NCI-H526 (cell line): ENCODE data around the gene MRPL38.

Source experiments
- DNase-seq, 2 experiments: peaks; one replicate each; lab custom pipeline; 2025; lab: John Stamatoyannopoulos, UW

MRPL38 gene

GRCh38 chr17:75904749-75905521 is at the start of gene MRPL38:
Gene MRPL38, minus strand, starts transcription at chr17:75904884. Its CDS starts 9 bp downstream, at chr17:75904875.
- peak; percentile 91 to 98 for DNase-seq

GRCh38 chr17:75950855-75951554 is 46.3 kb upstream of the MRPL38 start:
- DNase-seq: no peak

- DNase-seq: no peak
These were observed 45.7 kb upstream of the MRPL38 start for GRCh38 chr17:75950421-75950820.

GRCh38 chr17:75945211-75945610 is 40.5 kb upstream of the MRPL38 start:
- DNase-seq: no peak

- no peak for DNase-seq
These were observed 38.8 kb upstream of the MRPL38 start for GRCh38 chr17:75943491-75943890.

GRCh38 chr17:75942473-75942872 is 37.8 kb upstream of the MRPL38 start:
- DNase-seq: no peak

- DNase-seq: no peak
These were observed 36.7 kb upstream of the MRPL38 start for GRCh38 chr17:75941442-75941819.

DNA sequence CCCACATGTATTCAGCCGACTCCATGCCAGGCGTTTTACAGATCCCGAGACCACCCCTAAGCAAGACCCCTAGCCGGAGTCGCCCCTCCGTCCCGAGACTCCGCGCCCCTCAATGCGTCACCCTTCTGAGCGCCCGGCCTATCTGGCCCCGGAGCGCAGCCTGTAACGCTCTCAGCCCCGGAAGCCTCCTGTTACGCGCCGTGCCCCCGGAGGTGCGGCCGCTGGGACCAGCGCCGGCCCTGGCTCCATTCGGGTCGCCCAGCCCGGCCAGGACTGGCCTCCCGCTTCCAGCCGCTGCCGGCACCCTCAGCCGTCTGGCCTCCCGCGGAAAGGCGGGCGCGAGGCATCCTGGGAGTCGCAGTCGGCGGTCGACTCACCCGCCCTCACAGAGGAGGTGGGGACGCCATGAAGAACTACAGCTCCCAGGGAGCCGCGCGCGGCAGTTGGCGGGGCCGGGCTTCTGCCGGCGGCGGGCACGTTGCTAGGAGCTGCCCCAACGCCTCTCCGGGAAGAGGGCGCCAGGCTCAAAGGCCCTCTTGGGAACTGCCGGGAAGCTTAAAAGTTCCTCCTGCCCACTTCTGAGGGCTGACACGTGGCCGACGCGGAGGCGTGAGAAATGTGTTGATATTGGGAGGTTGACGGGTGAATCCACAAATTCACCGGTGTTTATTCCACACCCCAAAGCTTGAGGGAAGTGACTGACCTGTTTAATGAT is 36.2 kb upstream of the MRPL38 start, which contains the start of gene FBF1:
FBF1 (minus strand) TSS at position 316 of the 715 bp plus-strand sequence. CDS start 2,893 bp downstream, outside the sequence.
- DNase-seq: peak; percentile 87 to 98

GRCh38 chr17:75937652-75938051 is 33.0 kb upstream of the MRPL38 start:
- DNase-seq: no peak

DNA sequence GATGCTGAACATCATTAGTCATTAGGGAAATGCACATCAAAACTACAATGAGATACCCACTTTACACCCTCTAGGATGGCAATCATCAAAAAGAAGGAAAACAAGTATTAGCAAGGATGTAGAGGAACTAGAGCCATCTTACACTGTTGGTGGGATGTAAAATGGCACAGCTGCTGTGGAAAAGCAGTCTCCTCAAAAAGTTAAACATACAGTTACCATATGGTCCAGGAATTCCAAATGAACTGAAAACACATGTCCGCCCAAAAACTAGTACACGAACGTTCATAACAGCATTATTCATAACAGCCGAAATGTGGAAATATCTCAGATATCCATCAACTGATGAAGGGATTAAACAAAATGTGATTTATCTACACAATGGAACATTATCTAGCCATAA is 29.1 kb upstream of the MRPL38 start:
- DNase-seq: no peak

DNA sequence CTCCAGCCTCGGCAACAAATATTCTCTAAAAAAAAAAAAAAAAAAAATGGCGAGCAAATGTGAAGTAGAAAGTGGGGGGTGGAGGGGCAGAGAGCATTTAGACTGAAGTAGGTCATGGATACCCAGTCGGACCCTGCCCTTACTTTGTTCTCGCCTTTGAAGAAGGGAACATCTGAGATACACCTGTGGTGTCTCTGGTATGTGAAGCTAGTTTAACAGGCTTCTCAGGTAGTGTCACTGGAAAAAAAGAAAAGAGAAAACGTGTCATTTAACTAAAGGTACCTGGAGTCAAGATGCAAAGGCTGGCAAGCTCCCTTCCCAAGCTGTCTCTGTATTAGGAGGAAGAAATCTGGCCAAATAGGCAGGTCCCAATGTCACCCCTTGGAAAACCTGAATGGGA is 28.2 kb upstream of the MRPL38 start:
- no peak for DNase-seq

DNA sequence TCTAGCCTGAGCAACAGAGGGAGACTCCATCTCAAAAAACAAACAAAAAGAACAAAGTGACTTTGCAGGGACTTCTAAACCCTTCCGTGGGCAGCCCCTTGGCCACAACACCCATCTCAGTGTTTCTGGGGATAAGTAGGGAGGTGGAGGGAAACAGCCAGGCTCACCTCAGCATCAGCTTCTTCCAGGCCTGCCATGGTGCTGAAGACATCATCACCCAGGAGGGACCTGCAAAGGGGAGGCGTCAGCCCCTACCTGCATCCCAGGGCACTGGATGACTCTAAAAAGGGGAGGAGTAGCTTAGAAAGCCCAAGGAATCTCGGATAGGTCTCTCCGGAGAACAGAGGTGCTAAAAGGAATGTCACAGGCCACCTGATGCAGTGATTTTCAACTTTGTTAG is 26.4 kb upstream of the MRPL38 start:
- DNase-seq: no peak

DNA sequence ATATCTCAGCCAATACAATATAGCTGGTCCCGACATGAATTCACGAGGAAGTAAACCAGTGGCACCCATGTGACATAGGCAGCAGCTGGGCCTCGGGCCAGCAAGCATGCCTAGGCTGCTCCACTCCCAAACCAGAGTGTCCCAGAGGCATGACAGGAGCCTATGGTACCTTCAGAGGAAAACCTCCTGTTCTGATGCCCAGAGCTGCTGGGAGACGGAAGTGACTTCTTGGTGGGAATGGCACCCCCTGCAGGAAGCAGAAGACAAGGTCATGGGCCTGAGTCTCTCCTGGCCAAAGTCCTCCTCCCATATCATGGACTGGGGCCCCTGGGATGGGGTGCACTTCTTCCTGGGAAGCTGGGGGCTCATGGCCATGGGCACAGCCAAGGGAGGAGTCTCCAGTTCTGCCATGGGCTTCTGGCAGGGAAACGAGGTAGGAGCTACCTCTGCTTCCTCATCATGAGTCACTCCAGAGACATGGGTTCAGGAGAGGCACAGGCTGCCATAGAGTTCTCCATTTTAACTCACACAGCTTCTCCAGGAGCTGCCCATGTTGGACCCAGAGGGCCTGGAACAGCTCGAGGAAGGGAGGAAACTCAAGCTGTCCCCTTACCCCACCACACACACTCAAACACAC is 22.7 kb upstream of the MRPL38 start:
- DNase-seq: peak in 1 of 2 experiments; percentile 50

DNA sequence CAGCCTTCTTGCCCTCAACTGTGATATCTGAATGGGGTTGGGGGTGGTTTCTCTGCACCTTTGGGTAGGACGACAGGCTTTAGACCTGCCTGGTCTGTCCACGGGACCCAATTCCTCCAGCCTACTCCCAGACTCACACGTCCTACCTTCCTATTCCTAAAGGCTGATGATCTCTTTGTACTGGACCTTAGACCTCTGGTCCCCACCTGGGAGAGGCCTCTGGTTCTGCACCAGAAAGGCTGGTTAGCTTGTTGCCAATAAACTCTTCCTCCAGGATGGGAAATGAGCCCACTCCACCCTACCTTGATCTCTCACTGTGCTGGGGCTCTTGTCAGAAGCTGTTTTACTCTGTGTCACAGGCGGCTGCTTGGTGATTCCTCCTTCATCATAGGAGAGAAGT is 21.8 kb upstream of the MRPL38 start:
- no peak for DNase-seq

- no peak for DNase-seq
These were observed 21.2 kb upstream of the MRPL38 start for GRCh38 chr17:75925912-75926311.

GRCh38 chr17:75925103-75925502 is 20.4 kb upstream of the MRPL38 start:
- DNase-seq: no peak

- DNase-seq: no peak
These were observed 18.5 kb upstream of the MRPL38 start for GRCh38 chr17:75922963-75923874.

- no peak for DNase-seq
These were observed 17.7 kb upstream of the MRPL38 start for GRCh38 chr17:75922173-75922961.

DNA sequence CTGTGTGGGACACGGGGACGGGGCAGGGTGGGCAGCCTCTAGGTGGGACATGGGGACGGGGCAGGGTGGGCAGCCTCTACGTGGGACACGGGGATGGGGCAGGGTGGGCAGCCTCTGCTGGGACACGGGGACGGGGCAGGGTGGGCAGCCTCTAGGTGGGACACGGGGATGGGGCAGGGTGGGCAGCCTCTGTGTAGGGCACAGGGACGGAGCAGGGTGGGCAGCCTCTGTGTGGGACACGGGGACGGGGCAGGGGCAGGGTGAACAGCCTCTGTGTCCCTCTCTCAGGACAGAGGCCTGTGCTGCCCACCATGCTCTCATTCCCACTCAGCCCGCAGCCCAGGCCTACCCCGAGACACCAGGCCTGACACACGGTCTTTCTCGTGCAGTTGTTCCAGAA is 16.9 kb upstream of the MRPL38 start:
- DNase-seq: no peak

DNA sequence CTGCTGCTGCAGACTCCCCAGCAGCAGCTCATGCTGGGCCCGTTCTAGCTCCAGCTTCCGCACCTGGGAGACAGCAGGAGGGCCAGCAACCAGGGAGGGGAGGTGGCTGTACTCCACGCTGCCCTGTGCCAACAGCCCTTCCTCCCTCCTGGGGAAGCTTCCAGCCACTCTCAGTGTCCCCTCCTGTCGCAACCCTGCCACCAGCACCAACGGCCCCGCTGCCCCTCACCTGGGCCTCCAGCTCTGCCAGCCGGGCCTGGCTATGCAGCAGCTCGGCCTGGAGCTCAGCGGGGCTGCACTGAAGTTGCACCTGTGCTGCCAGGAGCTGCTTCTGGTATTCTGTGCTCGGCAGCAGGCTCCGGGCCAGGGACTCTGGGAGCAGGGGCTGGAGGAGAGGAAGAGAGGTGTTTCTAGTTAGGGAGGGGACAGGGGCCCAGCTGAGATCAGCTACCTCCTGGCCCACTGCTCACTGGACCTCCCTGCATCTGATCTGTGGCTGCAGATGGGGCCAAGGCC is 15.4 kb upstream of the MRPL38 start:
- no peak for DNase-seq
